HG02642 (cell line): ENCODE data around the gene ABL2.
"Not testable (repeated sequence)": the region's sequence is repeated elsewhere in the genome, so short reads cannot be mapped to it uniquely, and the experiment has no call there.

Source experiments
- ATAC-seq: cut with Tn5 transposase; IDR thresholded peaks from one replicate; pipeline ENCODE4 v1.9.1; 2021; ENCODE audit warnings: mild to moderate bottlenecking; ENCODE audit not compliant: unreplicated experiment, poor library complexity

The ABL2 gene

GRCh38 chr1:179141592-179142251, 87.8 kb downstream of the ABL2 start:
- no peak for ATAC-seq

GRCh38 chr1:179138755-179139154, 90.7 kb downstream of the ABL2 start:
- ATAC-seq, result not testable (repeated sequence)

- ATAC-seq, result no peak
Observed at GRCh38 chr1:179137617-179138255, 91.7 kb downstream of the ABL2 start.

- ATAC-seq, result not testable (repeated sequence)
Observed at GRCh38 chr1:179135707-179136106, 93.8 kb downstream of the ABL2 start.

- ATAC-seq, result not testable (repeated sequence)
Observed at GRCh38 chr1:179135168-179135567, 94.3 kb downstream of the ABL2 start.

- ATAC-seq, result peak; percentile 90
Observed at GRCh38 chr1:179129702-179130473, 99.6 kb downstream of the ABL2 start.

- no peak for ATAC-seq
Observed at GRCh38 chr1:179128520-179128919, 101.0 kb downstream of the ABL2 start.

- ATAC-seq, result no peak
Observed at GRCh38 chr1:179127163-179127895, 102.1 kb downstream of the ABL2 start.

GRCh38 chr1:179126338-179127060, 103.0 kb downstream of the ABL2 start:
- ATAC-seq, result no peak

GRCh38 chr1:179124873-179125272, 104.6 kb downstream of the ABL2 start:
- ATAC-seq, result no peak

GRCh38 chr1:179121159-179121938, 108.1 kb downstream of the ABL2 start:
- ATAC-seq, result no peak

- no peak for ATAC-seq
Observed at GRCh38 chr1:179120736-179121135, 108.7 kb downstream of the ABL2 start.

- no peak for ATAC-seq
Observed at GRCh38 chr1:179119513-179119912, 110.0 kb downstream of the ABL2 start.

- ATAC-seq, result no peak
Observed at GRCh38 chr1:179115181-179115580, 114.3 kb downstream of the ABL2 start.

GRCh38 chr1:179108644-179109043, 120.8 kb downstream of the ABL2 start:
- no peak for ATAC-seq

- ATAC-seq, result no peak
Observed at GRCh38 chr1:179107706-179108629, 121.5 kb downstream of the ABL2 start.

- no peak for ATAC-seq
Observed at GRCh38 chr1:179105393-179105792, 124.1 kb downstream of the ABL2 start.

- no peak for ATAC-seq
Observed at GRCh38 chr1:179104611-179105250, 124.7 kb downstream of the ABL2 start.
